GM23338 (cell line): ENCODE data around the gene ASTE1. TPM values are rescaled to one million over a fixed set of nuclear protein-coding genes. Genes with fewer than 3 reads are reported as not detected.

Experiments used
- ATAC-seq: fragments of 200-7000 bp; cut with Tn5 transposase; 3 replicates; pipeline ENCODE4 v1.9.1; 2020
- DNase-seq: peaks from one replicate; pipeline ENCODE4 v3.0.0-alpha.2; 2015; ENCODE audit warnings: low spot score
- H2AFZ ChIP-seq: fragments of 200-600 bp; sonication (generic); 2 replicates; pipeline ENCODE4 v1.8.0; 2016; ENCODE audit warnings: antibody characterized with exemption, mild to moderate bottlenecking, moderate library complexity
- H3F3A ChIP-seq: fragments of 200-600 bp; sonication (generic); replicated peaks from 2 replicates; pipeline ENCODE4 v1.8.0; 2017; ENCODE audit warnings: antibody characterized with exemption, mixed run types, low read depth
- H3K27ac ChIP-seq: fragments of 200-600 bp; sonication (generic); 2 replicates; pipeline ENCODE4 v1.6.1; 2016; ENCODE audit warnings: low read depth
- H3K27me3 ChIP-seq: fragments of 200-600 bp; sonication (generic); 2 replicates; pipeline ENCODE4 v1.8.0; 2016; ENCODE audit warnings: mild to moderate bottlenecking, mixed run types, moderate library complexity; ENCODE audit not compliant: insufficient read depth
- H3K36me3 ChIP-seq: fragments of 200-600 bp; sonication (generic); 2 replicates; pipeline ENCODE4 v1.8.0; 2016; ENCODE audit warnings: mild to moderate bottlenecking; ENCODE audit not compliant: insufficient read depth
- H3K4me1 ChIP-seq: fragments of 200-600 bp; sonication (generic); 2 replicates; pipeline ENCODE4 v1.8.0; 2016; ENCODE audit warnings: mild to moderate bottlenecking, moderate library complexity; ENCODE audit not compliant: insufficient read depth
- H3K4me2 ChIP-seq: fragments of 200-600 bp; sonication (generic); 2 replicates; pipeline ENCODE4 v1.7.1; 2017; ENCODE audit warnings: mixed run types
- H3K4me3 ChIP-seq: fragments of 200-600 bp; sonication (generic); 2 replicates; pipeline ENCODE4 v1.6.1; 2016; ENCODE audit warnings: mixed run types
- H3K79me2 ChIP-seq: fragments of 200-600 bp; sonication (generic); replicated peaks from 2 replicates; pipeline ENCODE4 v1.8.0; 2017; ENCODE audit warnings: mild to moderate bottlenecking; ENCODE audit not compliant: insufficient read depth
- H3K9me2 ChIP-seq: fragments of 200-600 bp; sonication (generic); 2 replicates; pipeline ENCODE4 v1.8.0; 2017; ENCODE audit not compliant: insufficient read depth
- H4K20me1 ChIP-seq: fragments of 200-600 bp; sonication (generic); replicated peaks from 2 replicates; pipeline ENCODE4 v1.8.0; 2017; ENCODE audit warnings: mild to moderate bottlenecking; ENCODE audit not compliant: insufficient read depth
- H3K27ac Mint-ChIP-seq: 2 replicates; pipeline ENCODE4 v1.8.0; 2020; ENCODE audit warnings: inconsistent platforms, mild to moderate bottlenecking, moderate library complexity, mixed read lengths
- H3K27me3 Mint-ChIP-seq: 3 replicates; pipeline ENCODE4 v1.8.0; 2022; ENCODE audit warnings: low read depth, mild to moderate bottlenecking, moderate library complexity, mixed read lengths, inconsistent platforms; ENCODE audit not compliant: insufficient read depth, poor library complexity
- H3K36me3 Mint-ChIP-seq: 3 replicates; pipeline ENCODE4 v1.8.0; 2021; ENCODE audit warnings: low read depth, mild to moderate bottlenecking, inconsistent platforms, moderate library complexity, mixed read lengths
- H3K4me1 Mint-ChIP-seq: 3 replicates; pipeline ENCODE4 v1.8.0; 2020; ENCODE audit warnings: mild to moderate bottlenecking, inconsistent platforms, mixed read lengths
- H3K4me3 Mint-ChIP-seq: 3 replicates; pipeline ENCODE4 v1.8.0; 2021; ENCODE audit warnings: moderate library complexity, mild to moderate bottlenecking, inconsistent platforms, mixed read lengths
- H3K9me3 Mint-ChIP-seq: 3 replicates; pipeline ENCODE4 v1.8.0; 2020; ENCODE audit warnings: moderate library complexity, mild to moderate bottlenecking, inconsistent platforms, mixed read lengths
- CREB1 ChIP-seq: fragments of 250-450 bp; sonication (Bioruptor Pico); IDR thresholded peaks from 2 replicates; pipeline ENCODE4 v1.5.0; 2020; ENCODE audit warnings: low read depth, mild to moderate bottlenecking, moderate library complexity
- EZH2 ChIP-seq: fragments of 200-600 bp; sonication (generic); IDR thresholded peaks from one replicate; pipeline ENCODE4 v1.8.0; 2017; ENCODE audit warnings: antibody characterized with exemption, mild to moderate bottlenecking, low read depth; ENCODE audit not compliant: unreplicated experiment
- EZH2phosphoT487 ChIP-seq: fragments of 200-600 bp; sonication (generic); IDR thresholded peaks from one replicate; pipeline ENCODE4 v1.8.1; 2018; ENCODE audit warnings: antibody characterized with exemption; ENCODE audit not compliant: unreplicated experiment
- JUNB ChIP-seq: IDR thresholded peaks from one replicate; pipeline ENCODE4 v1.6.1; 2016; ENCODE audit warnings: antibody characterized with exemption; ENCODE audit not compliant: unreplicated experiment
- NANOG ChIP-seq: IDR thresholded peaks from 2 replicates; pipeline ENCODE4 v1.6.1; 2016; ENCODE audit warnings: antibody characterized with exemption, borderline replicate concordance
- POLR2AphosphoS5 ChIP-seq: IDR thresholded peaks from 2 replicates; pipeline ENCODE4 v1.6.1; 2016; ENCODE audit warnings: antibody characterized with exemption, low read depth
- STAT1 ChIP-seq: IDR thresholded peaks from one replicate; pipeline ENCODE4 v1.6.1; 2016; ENCODE audit warnings: antibody characterized with exemption; ENCODE audit not compliant: unreplicated experiment
- ZNF114 ChIP-seq: fragments of 250-450 bp; sonication (Bioruptor Pico); IDR thresholded peaks from 2 replicates; pipeline ENCODE4 v1.5.0; 2020; ENCODE audit warnings: mild to moderate bottlenecking, moderate library complexity
- ZNF331 ChIP-seq: fragments of 250-450 bp; sonication (Bioruptor Pico); IDR thresholded peaks from 2 replicates; pipeline ENCODE4 v1.5.0; 2020; ENCODE audit warnings: low read depth, mild to moderate bottlenecking, moderate library complexity
- polyA plus RNA-seq: library from polyadenylated mRNA; unstranded; fragments of >200 nt; fragmentation: Nextera tagmentation; extraction: Ambion mirVana; gene quantifications from 2 replicates; pipeline ENCODE4 v1.2.1, GENCODE V29; 2016
- total RNA-seq: library from RNA; depleted of rRNA; stranded (reverse); fragments of >200 nt; shearing (Covaris generic); gene quantifications from 2 replicates; pipeline ENCODE4 v1.2.3, GENCODE V29; 2014
- TF ChIP-seq, protein P1 (sequence below): IDR thresholded peaks from 2 replicates; pipeline ENCODE4 v1.6.1; 2016; ENCODE audit warnings: antibody characterized with exemption
- TF ChIP-seq, protein P2 (sequence below): IDR thresholded peaks from one replicate; pipeline ENCODE4 v1.6.1; 2018; ENCODE audit warnings: antibody characterized with exemption; ENCODE audit not compliant: unreplicated experiment
- TF ChIP-seq, protein P3 (sequence below), 2 experiments: fragments of 200-600 bp in 1 of 2; sonication (generic) in 1 of 2; conservative IDR thresholded peaks; 2 replicates each; pipeline versions ENCODE4 v1.5.1 to v1.6.1; 2016 to 2017; ENCODE audit warnings: antibody characterized with exemption in 2 of 2, low read depth in 2 of 2, mild to moderate bottlenecking in 2 of 2, moderate library complexity in 1 of 2
- TF ChIP-seq, protein P4 (sequence below): fragments of 250-450 bp; sonication (Bioruptor Pico); IDR thresholded peaks from 2 replicates; pipeline ENCODE4 v1.5.0; 2020; ENCODE audit warnings: mild to moderate bottlenecking, moderate library complexity

Gene ASTE1
- total and polyA plus RNA-seq, 2 experiments from 2014 or later, result 4.9 to 8.9 TPM

DNA sequence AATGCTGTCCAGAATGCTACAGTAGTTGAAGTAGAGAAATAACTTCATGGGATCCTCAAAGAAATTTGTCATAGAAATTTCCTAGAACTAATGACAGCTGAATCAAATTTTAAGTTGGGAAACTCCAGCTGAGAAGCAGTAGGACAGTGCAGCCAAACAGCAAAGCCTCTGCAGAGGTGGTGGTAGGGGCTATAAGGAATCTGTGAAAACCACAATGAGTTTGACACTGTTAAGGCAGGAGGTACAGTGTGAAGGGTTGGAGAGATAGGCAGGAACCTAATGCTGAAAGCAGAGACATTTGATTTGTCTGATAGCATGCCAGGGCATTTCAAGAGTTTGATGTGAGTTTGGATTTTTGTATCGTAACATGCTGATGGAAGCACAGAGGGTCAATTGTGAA is 22.0 kb downstream of the ASTE1 start:
- ATAC-seq (no peak), DNase-seq (no peak)
- Mint-ChIP-seq H3K36me3 (peaks cover 15% of the 10 kb centered on the region), H3K27me3 (peaks cover 6% of the 10 kb centered on the region), H3K4me1 (no peaks in the 10 kb centered on the region), H3K9me3 (no peaks in the 10 kb centered on the region), H3K4me3 (no peak overlapping the region), H3K27ac (no peak overlapping the region)
- Histone ChIP-seq H3K9me2 (no peaks in the 10 kb centered on the region), H2AFZ (no peak overlapping the region), H3K4me1 (no peaks in the 10 kb centered on the region), H3F3A (no peaks in the 10 kb centered on the region), H3K4me2 (no peak overlapping the region), H3K79me2 (no peaks in the 10 kb centered on the region), H3K4me3 (no peak overlapping the region), H3K36me3 (peaks cover 11% of the 10 kb centered on the region; the same call in 1 of the 2 replicates), H4K20me1 (no peaks in the 10 kb centered on the region; the same call in none of the 2 replicates), H3K27me3 (no peaks in the 10 kb centered on the region), H3K27ac (no peak overlapping the region)
- TF ChIP-seq, protein P1, sequence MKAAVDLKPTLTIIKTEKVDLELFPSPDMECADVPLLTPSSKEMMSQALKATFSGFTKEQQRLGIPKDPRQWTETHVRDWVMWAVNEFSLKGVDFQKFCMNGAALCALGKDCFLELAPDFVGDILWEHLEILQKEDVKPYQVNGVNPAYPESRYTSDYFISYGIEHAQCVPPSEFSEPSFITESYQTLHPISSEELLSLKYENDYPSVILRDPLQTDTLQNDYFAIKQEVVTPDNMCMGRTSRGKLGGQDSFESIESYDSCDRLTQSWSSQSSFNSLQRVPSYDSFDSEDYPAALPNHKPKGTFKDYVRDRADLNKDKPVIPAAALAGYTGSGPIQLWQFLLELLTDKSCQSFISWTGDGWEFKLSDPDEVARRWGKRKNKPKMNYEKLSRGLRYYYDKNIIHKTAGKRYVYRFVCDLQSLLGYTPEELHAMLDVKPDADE, result no peak
- TF ChIP-seq ZNF114 (CRISPR knock-in tag) (no peak), STAT1 (no peak), NANOG (no peak), CREB1 (CRISPR knock-in tag) (no peak), POLR2AphosphoS5 (no peak), JUNB (no peak), ZNF331 (CRISPR knock-in tag) (no peak), EZH2phosphoT487 (no peak), EZH2 (no peak)
- TF ChIP-seq, protein P2, sequence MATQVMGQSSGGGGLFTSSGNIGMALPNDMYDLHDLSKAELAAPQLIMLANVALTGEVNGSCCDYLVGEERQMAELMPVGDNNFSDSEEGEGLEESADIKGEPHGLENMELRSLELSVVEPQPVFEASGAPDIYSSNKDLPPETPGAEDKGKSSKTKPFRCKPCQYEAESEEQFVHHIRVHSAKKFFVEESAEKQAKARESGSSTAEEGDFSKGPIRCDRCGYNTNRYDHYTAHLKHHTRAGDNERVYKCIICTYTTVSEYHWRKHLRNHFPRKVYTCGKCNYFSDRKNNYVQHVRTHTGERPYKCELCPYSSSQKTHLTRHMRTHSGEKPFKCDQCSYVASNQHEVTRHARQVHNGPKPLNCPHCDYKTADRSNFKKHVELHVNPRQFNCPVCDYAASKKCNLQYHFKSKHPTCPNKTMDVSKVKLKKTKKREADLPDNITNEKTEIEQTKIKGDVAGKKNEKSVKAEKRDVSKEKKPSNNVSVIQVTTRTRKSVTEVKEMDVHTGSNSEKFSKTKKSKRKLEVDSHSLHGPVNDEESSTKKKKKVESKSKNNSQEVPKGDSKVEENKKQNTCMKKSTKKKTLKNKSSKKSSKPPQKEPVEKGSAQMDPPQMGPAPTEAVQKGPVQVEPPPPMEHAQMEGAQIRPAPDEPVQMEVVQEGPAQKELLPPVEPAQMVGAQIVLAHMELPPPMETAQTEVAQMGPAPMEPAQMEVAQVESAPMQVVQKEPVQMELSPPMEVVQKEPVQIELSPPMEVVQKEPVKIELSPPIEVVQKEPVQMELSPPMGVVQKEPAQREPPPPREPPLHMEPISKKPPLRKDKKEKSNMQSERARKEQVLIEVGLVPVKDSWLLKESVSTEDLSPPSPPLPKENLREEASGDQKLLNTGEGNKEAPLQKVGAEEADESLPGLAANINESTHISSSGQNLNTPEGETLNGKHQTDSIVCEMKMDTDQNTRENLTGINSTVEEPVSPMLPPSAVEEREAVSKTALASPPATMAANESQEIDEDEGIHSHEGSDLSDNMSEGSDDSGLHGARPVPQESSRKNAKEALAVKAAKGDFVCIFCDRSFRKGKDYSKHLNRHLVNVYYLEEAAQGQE, result no peak
- TF ChIP-seq, protein P3, sequence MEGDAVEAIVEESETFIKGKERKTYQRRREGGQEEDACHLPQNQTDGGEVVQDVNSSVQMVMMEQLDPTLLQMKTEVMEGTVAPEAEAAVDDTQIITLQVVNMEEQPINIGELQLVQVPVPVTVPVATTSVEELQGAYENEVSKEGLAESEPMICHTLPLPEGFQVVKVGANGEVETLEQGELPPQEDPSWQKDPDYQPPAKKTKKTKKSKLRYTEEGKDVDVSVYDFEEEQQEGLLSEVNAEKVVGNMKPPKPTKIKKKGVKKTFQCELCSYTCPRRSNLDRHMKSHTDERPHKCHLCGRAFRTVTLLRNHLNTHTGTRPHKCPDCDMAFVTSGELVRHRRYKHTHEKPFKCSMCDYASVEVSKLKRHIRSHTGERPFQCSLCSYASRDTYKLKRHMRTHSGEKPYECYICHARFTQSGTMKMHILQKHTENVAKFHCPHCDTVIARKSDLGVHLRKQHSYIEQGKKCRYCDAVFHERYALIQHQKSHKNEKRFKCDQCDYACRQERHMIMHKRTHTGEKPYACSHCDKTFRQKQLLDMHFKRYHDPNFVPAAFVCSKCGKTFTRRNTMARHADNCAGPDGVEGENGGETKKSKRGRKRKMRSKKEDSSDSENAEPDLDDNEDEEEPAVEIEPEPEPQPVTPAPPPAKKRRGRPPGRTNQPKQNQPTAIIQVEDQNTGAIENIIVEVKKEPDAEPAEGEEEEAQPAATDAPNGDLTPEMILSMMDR (conservative IDR thresholded peaks at IDR 0.05; ENCODE audit: low read depth in 2 of 2), result no peak
- TF ChIP-seq, protein P4, sequence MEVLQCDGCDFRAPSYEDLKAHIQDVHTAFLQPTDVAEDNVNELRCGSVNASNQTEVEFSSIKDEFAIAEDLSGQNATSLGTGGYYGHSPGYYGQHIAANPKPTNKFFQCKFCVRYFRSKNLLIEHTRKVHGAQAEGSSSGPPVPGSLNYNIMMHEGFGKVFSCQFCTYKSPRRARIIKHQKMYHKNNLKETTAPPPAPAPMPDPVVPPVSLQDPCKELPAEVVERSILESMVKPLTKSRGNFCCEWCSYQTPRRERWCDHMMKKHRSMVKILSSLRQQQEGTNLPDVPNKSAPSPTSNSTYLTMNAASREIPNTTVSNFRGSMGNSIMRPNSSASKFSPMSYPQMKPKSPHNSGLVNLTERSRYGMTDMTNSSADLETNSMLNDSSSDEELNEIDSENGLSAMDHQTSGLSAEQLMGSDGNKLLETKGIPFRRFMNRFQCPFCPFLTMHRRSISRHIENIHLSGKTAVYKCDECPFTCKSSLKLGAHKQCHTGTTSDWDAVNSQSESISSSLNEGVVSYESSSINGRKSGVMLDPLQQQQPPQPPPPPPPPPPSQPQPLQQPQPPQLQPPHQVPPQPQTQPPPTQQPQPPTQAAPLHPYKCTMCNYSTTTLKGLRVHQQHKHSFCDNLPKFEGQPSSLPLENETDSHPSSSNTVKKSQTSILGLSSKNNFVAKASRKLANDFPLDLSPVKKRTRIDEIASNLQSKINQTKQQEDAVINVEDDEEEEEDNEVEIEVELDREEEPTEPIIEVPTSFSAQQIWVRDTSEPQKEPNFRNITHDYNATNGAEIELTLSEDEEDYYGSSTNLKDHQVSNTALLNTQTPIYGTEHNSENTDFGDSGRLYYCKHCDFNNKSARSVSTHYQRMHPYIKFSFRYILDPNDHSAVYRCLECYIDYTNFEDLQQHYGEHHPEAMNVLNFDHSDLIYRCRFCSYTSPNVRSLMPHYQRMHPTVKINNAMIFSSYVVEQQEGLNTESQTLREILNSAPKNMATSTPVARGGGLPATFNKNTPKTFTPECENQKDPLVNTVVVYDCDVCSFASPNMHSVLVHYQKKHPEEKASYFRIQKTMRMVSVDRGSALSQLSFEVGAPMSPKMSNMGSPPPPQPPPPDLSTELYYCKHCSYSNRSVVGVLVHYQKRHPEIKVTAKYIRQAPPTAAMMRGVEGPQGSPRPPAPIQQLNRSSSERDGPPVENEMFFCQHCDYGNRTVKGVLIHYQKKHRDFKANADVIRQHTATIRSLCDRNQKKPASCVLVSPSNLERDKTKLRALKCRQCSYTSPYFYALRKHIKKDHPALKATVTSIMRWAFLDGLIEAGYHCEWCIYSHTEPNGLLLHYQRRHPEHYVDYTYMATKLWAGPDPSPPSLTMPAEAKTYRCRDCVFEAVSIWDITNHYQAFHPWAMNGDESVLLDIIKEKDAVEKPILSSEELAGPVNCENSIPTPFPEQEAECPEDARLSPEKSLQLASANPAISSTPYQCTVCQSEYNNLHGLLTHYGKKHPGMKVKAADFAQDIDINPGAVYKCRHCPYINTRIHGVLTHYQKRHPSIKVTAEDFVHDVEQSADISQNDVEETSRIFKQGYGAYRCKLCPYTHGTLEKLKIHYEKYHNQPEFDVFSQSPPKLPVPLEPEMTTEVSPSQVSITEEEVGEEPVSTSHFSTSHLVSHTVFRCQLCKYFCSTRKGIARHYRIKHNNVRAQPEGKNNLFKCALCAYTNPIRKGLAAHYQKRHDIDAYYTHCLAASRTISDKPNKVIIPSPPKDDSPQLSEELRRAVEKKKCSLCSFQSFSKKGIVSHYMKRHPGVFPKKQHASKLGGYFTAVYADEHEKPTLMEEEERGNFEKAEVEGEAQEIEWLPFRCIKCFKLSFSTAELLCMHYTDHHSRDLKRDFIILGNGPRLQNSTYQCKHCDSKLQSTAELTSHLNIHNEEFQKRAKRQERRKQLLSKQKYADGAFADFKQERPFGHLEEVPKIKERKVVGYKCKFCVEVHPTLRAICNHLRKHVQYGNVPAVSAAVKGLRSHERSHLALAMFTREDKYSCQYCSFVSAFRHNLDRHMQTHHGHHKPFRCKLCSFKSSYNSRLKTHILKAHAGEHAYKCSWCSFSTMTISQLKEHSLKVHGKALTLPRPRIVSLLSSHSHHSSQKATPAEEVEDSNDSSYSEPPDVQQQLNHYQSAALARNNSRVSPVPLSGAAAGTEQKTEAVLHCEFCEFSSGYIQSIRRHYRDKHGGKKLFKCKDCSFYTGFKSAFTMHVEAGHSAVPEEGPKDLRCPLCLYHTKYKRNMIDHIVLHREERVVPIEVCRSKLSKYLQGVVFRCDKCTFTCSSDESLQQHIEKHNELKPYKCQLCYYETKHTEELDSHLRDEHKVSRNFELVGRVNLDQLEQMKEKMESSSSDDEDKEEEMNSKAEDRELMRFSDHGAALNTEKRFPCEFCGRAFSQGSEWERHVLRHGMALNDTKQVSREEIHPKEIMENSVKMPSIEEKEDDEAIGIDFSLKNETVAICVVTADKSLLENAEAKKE, result no peak
